NCI-H2081 (cell line): ENCODE data around the gene KCNK18.

Experiments used
- DNase-seq, 2 experiments: peaks; one replicate each; lab custom pipeline; 2025; lab: John Stamatoyannopoulos, UW

The KCNK18 gene

GRCh38 chr10:117253908-117254307, 56.6 kb downstream of the KCNK18 start:
- DNase-seq = no peak

GRCh38 chr10:117254338-117254737, 57.0 kb downstream of the KCNK18 start:
- no peak for DNase-seq

GRCh38 chr10:117254774-117255735, 57.8 kb downstream of the KCNK18 start:
- DNase-seq = no peak

GRCh38 chr10:117255835-117256460, 58.7 kb downstream of the KCNK18 start:
- DNase-seq = no peak

- DNase-seq = no peak
These were observed 59.6 kb downstream of the KCNK18 start for GRCh38 chr10:117256910-117257309.

GRCh38 chr10:117257721-117258120, 60.4 kb downstream of the KCNK18 start:
- DNase-seq = no peak

- DNase-seq = no peak
These were observed 62.0 kb downstream of the KCNK18 start for GRCh38 chr10:117259279-117259678.
